Activated CD8-positive, alpha-beta memory T cell treated with anti-CD3 and anti-CD28 coated beads for 1 hour (primary cell): ENCODE data around the gene ANKRD16.
"Not testable (repeated sequence)": the region's sequence is repeated elsewhere in the genome, so short reads cannot be mapped to it uniquely, and the experiment has no call there.

Experiments
- DNase-seq, 2 donors: peaks; one replicate each; pipeline ENCODE4 v3.0.0-alpha.2; 2020; ENCODE audit warnings: low read depth in 1 of 2; ENCODE audit errors: extremely low read depth in 1 of 2

ANKRD16 gene

DNA sequence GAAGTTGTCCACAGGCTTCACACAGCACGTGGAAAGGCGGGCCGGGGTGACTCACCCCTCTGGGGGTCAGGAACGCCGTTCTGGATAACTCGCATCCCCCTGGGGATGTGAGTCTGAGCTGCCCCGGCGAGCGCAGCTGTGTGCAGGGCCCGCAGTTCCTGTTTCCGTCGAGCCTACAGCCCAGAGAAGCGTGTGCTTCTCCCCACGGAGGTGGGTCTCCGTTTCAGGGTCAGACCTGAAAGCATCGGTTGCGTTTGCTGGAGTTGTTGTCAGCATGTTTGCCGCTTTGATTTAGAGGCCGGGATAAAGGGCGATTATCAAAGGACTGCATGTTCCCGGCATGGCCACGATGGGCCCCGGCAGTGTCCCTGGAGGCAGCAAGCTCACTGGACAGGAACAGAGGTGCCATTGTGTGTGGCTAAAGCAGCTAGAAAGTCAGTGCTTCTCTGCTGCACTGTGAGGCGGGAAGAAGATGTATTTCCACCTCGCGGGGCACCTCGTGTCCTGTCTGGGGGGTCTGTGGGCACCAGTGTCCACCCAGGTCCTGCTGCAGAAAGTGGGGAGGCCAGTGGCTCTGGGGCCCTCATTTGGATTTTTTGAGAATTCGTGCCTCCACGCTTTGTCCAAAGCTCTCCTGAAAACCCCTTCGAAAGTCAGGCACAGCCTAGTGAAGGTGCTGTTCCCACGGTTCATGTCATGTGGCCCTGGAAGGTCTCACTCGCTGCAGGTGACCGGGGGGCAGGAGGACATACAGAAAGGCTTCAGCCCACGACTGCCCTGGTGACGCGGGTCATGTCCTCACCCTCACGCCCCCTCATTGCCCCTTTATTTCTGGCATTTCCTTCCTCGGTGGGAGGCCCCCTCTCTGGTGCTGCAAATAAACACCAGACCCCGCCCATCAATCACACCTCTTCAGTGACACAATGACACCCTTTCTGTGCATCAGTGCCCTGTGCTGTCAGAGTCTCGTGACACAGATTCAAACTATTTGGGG is 49.1 kb downstream of the ANKRD16 start:
- no peak for DNase-seq

DNA sequence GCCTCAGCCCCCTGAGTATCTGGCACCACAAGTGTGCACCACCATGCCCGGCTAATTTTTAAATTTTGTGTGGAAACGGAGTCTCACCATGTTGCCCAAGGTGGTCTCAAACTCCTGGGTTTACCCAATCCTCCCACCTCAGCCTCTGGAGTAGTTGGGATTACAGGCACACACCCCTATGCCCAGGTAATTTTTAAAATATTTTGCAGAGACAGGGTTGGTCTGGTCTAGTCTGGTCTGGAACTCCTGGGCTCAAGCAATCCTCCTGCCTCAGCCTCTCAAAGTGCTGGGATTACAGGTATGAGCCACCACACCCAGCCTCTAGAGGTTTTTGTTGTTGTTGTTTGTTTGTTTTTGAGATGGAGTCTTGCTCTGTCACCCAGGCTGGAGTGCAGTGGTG is 53.5 kb downstream of the ANKRD16 start:
- DNase-seq, result not testable (repeated sequence)

DNA sequence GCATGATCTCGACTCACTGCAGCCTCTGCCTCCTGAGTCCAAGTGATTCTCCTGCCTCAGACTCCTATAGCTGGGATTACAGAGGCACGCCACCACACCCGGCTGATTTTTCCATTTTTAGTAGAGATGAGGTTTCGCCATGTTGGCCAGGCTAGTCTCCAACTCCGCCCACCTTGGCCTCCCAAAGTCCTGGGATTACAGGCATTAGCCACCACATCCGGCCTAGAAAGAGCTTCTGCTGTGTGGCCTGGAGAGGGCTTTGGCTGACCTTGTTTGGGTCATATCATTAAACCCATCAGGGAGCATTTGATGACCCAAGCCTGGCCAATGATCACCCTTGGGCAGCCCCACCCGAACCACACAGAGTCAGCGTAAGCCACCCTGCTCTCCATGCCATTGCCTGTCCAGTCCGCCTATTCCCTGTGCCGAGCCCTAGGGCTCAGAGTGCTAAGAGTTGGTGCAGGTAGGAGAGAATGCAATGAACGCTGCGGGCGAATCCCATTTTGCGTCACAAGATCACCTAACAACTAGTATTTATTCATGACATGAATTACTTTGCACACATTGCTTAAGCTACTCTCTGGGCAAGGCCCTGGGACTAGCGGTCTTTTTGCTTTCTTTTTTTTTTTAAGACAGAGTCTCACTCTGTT is 54.1 kb downstream of the ANKRD16 start:
- DNase-seq, result no peak

DNA sequence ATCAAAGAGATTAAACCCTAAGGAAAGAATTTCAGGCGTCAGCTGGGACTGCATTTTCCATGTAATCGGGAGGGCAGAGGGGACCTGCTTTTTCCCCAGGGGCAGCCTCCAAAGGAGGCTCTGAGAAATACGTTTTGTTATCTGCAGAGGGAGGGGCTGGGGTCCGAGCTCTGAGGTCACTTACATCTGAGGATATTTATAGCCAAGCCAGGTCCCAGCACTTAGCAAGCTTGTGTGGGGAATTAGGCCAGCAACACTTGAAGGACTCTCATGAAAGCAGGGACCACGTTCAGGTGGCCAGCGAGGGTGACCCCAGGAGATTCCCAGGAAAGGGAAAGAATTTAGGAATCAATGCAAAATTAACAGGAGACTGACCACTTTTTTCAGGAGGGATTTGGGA is 55.9 kb downstream of the ANKRD16 start:
- no peak for DNase-seq

DNA sequence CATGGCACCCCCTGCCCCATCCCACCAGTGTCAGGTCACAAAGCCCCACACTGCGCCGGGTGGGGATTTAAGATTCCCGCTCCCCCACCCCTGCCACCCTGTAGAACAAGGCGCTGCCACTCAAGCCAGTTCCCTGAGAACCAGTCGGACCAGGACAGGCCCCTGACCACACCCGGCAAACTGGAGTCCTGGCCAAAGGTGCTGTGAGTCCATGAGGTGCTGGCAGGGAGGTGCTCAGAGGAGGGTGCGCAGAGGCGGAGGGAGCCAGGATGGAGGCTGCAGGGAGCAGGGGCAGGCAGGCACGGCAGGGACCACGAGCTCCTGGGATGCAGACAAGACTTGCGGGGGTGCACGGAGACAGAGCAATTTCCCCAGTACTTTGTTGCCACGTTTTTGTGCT is 56.7 kb downstream of the ANKRD16 start:
- DNase-seq, result no peak

DNA sequence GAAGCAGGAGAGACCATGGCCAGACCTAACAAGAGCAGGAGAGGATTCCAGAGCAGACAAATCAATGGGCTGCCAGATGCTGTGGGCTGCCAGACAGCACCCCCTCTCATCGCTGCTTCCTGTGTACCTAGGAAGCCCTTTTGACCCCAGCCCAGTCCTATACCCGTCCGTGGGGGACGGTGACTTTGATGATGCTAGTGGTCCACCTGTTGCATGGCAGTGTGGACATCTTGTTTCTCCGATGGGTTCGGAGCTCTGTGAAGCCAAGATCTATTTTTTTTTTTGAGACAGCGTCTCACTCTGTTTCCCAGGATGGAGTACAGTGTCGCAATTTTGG is 58.3 kb downstream of the ANKRD16 start:
- no peak for DNase-seq

DNA sequence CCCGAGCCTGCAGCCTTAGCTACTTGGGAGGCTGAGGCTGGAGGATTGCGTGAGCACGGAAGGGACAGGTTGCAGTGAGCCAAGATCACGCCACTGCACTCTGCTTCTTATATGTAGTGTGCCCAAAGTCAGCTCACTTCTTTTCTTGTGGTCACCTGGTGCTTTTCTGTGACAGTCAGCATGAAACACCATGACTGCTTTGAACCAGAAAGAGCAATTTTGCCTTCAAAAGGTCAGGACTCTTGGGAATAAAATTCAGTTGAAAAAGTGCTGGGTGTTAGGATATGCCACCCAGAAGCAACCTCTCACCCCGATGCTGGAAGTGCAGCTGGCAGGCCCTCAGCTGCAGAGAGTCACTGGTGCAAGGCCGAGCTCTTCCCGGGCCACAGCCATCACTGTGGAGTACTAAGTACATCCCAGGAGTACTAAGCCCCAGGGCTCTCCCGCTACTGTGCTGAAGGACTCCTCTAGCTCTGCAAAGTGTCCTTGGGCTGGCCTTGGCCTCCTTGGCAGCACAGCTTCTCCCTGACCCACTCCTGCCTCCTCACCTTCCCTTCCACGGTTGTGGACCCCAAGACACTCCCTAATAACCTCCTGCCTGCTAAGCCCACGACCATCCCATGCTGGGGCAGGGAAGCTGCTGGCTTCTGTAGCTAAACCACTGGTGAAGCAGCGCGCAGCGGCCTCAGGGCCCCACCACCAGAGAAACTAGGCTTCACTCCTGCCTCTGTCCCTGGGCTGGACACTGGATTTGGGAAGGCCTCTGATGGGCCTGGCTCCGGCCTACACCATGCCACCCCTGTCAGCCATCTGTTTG is 58.9 kb downstream of the ANKRD16 start:
- no peak for DNase-seq

DNA sequence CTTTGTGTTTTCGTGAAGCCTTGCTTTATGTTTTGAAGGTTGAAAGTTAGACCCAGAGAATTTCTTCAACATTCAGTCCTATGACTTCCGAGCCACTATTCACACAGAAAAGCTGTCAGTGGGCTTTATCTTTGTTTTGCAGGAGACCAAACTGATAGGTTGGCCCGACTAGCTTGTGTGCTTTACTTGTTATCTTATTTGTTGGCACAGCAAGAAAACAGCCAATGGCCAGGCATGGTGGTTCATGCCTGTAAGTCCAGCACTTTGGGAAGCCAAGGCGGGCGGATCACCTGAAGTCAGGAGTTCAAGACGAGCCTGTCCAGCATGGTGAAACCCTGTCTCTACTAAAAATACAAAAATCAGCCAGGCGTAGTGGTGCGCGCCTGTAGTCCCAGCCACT is 60.4 kb downstream of the ANKRD16 start:
- no peak for DNase-seq

DNA sequence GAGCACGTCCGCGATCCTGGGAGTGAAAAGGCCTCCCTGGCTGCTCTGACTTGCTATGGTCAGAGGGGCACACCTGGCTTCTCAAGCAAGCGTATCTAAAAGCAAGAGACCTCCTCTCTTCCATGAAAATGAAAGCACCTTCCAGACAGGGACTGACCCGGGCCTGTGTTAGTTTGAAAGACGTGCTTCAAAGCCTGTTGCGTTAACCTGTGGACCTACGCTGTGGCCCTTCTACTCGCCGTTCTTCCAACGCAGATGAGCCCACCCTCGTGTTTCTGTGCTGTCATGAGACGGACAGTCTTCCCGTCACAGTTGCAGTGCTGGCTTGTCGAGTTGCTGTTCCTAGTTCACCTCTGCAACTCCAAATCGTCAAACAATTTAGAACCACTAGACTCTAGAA is 61.0 kb downstream of the ANKRD16 start:
- DNase-seq, result no peak

DNA sequence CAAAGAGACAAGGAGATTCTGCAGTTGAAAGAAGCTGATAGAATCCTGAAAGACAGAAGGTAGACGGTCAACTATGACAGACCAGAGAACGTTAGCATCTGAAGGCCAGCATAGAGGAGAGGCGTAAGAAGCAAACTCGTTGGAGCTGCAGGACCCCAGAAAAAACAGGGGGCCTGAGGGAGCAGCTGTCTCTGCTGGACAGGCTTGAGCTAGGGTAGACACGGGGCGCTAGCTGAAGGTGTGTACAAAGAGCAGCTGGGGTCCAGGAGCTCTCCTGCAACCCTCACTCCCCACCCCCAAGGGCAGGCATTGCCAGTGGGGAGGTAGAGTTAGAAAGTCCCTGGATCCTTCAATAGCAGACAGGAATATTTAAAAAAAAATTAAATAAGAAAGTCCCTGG is 61.9 kb downstream of the ANKRD16 start:
- DNase-seq, result no peak

DNA sequence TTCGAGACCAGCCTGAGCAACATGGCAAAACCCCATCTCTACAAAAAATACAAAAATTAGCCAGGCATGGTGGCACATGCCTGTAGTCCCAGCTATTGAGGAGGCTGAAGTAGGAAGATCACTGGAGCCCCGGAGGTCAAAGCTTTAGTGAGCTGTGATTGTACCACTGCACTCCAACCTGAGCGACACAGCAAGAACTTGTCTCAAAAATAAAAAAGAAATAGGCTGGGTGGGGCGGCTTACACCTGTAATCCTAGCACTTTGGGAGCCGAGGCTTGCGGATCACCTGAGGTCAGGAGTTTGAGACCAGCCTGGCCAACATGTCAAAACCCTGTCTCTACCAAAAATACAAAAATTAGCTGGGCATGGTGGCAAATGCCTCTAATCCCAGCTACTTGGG is 63.2 kb downstream of the ANKRD16 start:
- not testable (repeated sequence) for DNase-seq

DNA sequence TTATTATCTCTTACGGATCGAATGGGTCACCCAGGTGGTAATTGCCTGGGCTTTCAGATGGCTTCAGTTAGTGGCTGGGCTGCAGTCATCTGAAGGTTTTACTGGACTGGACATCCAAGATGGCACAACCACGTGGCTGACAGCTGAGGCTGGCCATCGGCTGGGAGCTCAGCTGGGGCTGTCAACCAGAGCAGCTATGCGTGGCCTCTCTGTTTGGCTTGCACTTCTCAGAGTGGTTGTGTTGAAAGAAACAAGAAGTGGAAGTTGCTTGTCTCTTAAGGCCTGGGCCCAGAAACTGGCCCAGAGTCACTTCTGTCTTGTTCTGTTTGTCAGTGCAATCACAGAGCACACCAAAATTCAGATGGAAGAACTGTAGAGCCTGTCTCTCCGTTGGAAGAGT is 70.8 kb downstream of the ANKRD16 start:
- DNase-seq, result no peak

DNA sequence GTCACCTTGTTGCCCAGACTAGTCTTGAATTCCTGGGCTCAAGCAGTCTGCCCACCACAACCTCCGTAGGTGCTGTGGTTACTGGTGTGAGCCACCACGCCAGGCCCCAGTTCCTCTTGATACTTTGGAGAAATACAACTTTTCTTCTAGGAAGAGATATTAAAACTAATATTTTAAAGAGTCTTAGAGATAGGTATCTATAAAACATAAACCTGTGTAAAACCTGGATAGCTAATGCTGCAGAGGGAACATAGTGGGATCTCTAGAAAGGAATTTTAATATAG is 71.7 kb downstream of the ANKRD16 start:
- no peak for DNase-seq

DNA sequence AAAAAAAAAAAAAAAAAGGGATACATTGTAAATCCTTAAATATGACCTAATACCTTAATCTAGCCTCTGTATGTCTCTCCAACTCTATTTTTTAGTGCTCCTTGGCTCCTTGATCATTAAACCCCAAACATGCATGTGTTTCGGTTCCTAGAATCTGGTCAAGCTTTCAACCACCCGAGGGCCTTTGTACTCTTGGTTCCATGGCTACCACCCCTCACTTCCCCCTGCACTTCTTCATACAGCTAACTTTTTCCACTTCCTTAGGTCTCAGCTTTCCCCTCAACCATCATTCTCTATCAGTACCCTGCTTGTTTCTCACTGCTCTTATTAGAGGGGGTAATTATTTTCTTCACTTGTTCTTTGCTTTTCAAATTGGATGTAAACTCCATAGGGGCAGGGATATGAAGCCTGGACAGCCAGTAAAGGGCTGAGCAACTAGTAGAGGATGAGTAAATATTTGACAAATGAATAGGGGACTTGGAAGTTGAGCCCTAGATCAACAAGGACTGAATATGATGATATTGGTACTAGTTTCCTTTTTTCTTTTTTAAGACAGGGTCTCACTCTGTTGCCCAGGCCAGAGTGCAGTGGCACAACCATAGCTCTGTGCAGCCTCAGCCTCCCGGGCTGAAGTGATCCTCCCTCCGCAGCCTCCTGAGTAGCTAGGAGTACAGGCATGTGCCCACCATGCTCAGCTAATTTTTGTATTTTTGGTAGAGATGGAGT is 72.2 kb downstream of the ANKRD16 start:
- no peak for DNase-seq

DNA sequence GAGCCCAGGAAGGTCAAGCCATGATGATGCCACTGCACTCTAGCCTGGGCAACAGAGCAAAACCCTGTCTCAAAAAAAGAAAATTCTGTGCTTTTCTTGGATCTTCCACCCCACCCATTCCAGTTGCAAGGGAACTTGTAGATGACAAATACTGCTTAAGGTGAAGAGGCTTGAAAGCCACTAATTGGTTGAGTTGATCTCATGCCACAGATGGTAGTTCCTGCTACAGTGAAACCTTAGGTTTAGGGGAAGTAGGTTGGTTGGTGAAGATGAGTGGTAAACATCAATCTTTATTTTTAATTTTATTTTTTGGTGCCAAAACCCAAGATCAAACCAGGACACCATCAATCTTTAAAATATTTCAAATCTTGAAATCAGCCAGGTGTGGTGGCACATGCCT is 73.5 kb downstream of the ANKRD16 start:
- DNase-seq, result no peak

DNA sequence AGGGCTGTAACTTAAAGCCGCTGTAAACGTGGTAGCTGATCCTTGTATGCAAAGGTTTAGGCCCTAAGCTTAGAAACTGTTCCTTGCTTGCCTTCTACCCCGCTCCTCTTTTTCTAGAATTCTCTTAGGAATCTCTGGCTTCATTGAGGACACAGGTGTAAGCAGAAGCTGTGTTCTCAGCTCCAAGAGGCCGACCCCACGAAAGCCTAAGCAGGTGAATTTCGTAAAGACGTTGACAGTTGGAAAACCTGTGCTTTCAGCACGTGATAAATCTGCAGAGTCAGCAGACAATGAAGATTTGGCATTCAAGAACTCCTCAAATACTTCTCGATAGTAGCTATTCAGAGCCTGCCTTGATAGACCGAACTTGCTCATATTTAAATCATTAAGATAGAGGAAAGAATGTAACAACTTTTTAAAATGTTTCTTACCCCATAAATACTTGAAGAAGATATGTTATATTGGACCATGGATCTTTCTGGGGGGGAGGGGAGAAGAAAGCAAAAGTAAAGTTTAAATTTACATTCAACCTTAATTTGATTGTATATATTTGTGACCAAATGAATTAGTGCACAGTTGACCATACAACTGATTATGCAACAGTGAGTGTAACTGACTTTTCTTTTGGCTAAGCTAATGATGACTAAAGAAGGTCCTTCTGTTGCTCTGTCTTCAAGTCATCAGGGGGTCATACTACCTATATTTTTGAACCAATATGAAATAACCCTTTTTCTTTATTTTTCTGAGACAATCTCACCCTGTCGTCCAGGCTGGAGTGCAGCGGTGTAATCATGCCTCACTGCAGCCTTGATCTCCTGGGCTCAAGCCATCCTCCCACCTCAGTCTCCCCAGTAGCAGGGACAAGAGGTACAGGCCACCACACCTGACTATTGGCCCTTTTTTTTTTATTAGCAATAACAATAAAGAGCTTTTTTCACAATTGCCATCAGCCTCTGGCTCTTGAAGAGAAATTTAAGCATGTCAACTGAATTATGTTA is 75.3 kb downstream of the ANKRD16 start:
- DNase-seq, result no peak

DNA sequence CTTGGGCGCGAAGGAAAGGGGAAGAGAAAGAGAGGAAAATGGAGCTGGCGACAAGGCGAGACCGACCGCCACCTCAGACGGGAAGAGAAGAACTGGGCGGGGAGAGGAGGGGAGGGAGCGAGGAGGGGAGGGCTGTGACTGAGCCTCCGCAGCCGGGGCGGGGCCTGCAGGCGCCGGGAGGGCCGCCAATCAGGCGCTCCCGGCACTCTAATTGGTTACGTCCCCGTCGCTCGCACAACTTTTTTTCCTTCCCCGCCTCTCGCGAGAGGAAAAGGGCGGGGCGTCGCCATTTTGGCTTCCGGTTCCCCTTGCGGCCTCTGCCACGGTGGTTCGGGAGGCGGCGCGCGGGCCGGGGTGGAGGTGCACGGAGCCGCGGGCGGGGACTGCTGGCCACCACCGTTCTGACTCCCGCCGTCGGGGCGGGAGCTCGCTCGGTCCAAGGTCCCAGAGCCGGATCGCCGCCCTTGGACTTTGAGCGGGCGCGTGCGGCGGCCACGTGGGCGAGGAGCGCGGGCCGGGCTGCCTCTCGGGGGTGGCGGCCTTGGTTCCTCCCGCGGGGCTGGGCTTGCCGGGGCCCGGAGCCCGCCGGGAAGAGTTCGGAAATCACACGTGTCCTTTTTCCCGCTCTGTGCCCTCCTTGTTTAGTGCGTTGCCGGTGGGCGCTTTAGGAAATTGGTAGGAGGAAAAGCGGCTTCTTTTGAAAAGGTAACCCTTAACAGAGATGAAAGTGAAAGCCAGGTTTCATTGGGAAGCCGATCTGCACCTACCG is 76.2 kb downstream of the ANKRD16 start, which contains the start of gene GDI2:
GDI2 (minus strand) TSS at position 94 of the 769 bp plus-strand sequence. CDS start 176 bp downstream, outside the sequence.
- DNase-seq, result peak; percentile 83 to 93

DNA sequence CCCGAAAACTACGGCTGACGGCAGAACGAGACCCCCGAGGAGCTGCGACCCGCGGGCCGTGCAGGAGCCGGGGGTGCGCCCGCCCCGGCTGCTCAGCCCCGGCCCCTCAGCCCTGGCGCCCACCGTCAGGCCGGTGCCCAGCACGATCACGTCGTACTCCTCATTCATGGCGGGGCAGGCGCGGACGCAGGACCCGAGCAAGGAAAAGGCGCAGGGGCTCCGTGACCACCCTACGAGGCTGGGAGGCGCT is 76.7 kb downstream of the ANKRD16 start:
- no peak for DNase-seq
